Forelimb muscle (tissue), 1 donor: Measurements from ENCODE around the gene EGFL6. TPM values are rescaled to one million over a fixed set of nuclear protein-coding genes. Genes with fewer than 3 reads are reported as not detected.
"Not testable (repeated sequence)": the region's sequence is repeated elsewhere in the genome, so short reads cannot be mapped to it uniquely, and the experiment has no call there.

Experiments used
- DNase-seq: peaks from one replicate; pipeline ENCODE4 v3.0.0-alpha.2; 2013; ENCODE audit warnings: low read depth
- polyA plus RNA-seq: library from polyadenylated mRNA; unstranded; fragments of 120-200 nt; gene quantifications from one replicate; pipeline ENCODE4 v1.2.1, GENCODE V29; 2013; ENCODE audit not compliant: insufficient read length

EGFL6 gene
- polyA plus RNA-seq, 1 donor: 72.1 TPM

GRCh38 chrX:13590914-13591313 is 21.5 kb downstream of the EGFL6 start:
- no peak for DNase-seq

- peak; percentile 32 for DNase-seq
Observed at GRCh38 chrX:13597874-13598273, 28.5 kb downstream of the EGFL6 start.

- DNase-seq: no peak
Observed at GRCh38 chrX:13598877-13599276, 29.5 kb downstream of the EGFL6 start.

GRCh38 chrX:13599491-13599890 is 30.1 kb downstream of the EGFL6 start:
- DNase-seq: no peak

GRCh38 chrX:13605611-13606010 is 36.2 kb downstream of the EGFL6 start:
- no peak for DNase-seq

- DNase-seq: no peak
Observed at GRCh38 chrX:13607331-13607995, 38.1 kb downstream of the EGFL6 start.

- DNase-seq: no peak
Observed at GRCh38 chrX:13607996-13608365, 38.6 kb downstream of the EGFL6 start.

- DNase-seq: no peak
Observed at GRCh38 chrX:13614154-13614553, 44.8 kb downstream of the EGFL6 start.

- no peak for DNase-seq
Observed at GRCh38 chrX:13620207-13620606, 50.8 kb downstream of the EGFL6 start.

- no peak for DNase-seq
Observed at GRCh38 chrX:13622401-13622964, 53.1 kb downstream of the EGFL6 start.

GRCh38 chrX:13627306-13627705 is 57.9 kb downstream of the EGFL6 start:
- no peak for DNase-seq

GRCh38 chrX:13637224-13637623 is 67.8 kb downstream of the EGFL6 start:
- not testable (repeated sequence) for DNase-seq

GRCh38 chrX:13638021-13638420 is 68.6 kb downstream of the EGFL6 start:
- DNase-seq: no peak

GRCh38 chrX:13638826-13639225 is 69.4 kb downstream of the EGFL6 start:
- DNase-seq: no peak

GRCh38 chrX:13641684-13642083 is 72.3 kb downstream of the EGFL6 start:
- not testable (repeated sequence) for DNase-seq

GRCh38 chrX:13645464-13646153 is 76.2 kb downstream of the EGFL6 start:
- no peak for DNase-seq

- DNase-seq: no peak
Observed at GRCh38 chrX:13646154-13646549, 76.8 kb downstream of the EGFL6 start.

GRCh38 chrX:13647709-13648212 is 78.4 kb downstream of the EGFL6 start:
- DNase-seq: no peak

GRCh38 chrX:13648336-13648735 is 78.9 kb downstream of the EGFL6 start:
- not testable (repeated sequence) for DNase-seq

- DNase-seq: no peak
Observed at GRCh38 chrX:13649838-13650237, 80.4 kb downstream of the EGFL6 start.

GRCh38 chrX:13650318-13650717 is 80.9 kb downstream of the EGFL6 start:
- no peak for DNase-seq

- DNase-seq: no peak
Observed at GRCh38 chrX:13651150-13651549, 81.7 kb downstream of the EGFL6 start.

GRCh38 chrX:13652287-13652793 is 82.9 kb downstream of the EGFL6 start:
- no peak for DNase-seq
